Limb (tissue), 2 donors: ENCODE data around the gene SMTNL2.
"Not testable (repeated sequence)": the region's sequence is repeated elsewhere in the genome, so short reads cannot be mapped to it uniquely, and the experiment has no call there.

ENCODE experiments used
- DNase-seq, 2 donors: peaks; one replicate each; pipeline ENCODE4 v3.0.0-alpha.2; 2016; ENCODE audit errors: extremely low spot score in 2 of 2

The SMTNL2 gene

GRCh38 chr17:4632581-4632920 lies 48.2 kb downstream of the SMTNL2 start:
- DNase-seq = no peak

- no peak for DNase-seq
These were observed 49.3 kb downstream of the SMTNL2 start for GRCh38 chr17:4633643-4634042.

GRCh38 chr17:4634976-4635375 lies 50.6 kb downstream of the SMTNL2 start:
- DNase-seq = no peak

GRCh38 chr17:4635823-4636375 lies 51.6 kb downstream of the SMTNL2 start:
- no peak for DNase-seq

DNA sequence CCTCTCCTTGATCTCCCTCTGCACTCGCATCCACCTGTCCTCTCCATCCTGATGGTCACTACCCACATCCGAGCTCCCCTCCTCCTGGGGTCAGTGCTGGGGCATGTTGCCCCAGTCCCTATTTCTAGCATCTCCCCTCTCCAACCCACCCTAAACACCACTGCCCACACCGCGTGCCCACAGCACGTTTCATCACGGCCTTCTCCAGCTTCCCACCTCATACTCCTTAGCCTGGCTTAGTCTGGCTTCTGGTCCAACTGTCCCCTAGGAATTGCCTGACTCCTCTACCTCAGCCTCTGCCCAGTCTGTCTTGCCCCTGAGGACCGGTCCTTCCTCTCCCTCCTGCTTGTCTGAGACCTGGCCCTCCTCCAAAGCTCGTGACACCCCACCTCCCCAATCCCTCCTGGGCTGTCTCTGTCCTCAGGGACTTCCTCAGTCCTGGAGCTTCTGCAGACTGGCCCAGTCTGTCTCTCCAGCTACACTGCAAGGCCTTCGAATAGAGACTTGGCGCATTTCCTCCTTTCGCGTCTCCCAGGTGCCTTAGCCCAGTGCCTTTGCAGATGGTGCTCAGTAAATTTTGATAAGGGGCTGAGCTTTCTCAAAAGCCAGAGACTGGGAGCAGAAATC lies 52.3 kb downstream of the SMTNL2 start:
- DNase-seq = no peak

DNA sequence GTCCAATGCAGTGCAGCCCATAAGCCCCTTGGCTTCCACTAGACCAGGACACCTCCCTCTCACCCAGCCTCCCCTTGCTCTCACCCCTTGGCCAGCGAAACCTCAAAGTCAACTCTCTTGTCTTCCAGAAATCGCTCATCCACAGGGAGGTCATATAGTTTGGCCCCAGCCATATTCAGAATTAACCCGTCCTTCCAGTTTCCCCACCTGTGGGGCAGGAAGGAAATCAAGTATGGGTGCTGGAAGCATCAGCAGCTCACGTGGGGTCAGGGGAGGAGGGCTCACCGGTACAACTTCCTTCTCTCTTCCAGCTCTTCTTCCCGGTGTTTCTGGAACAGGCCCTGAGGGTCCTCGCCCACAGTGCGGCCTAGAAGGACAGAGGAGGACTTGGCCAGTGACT lies 54.4 kb downstream of the SMTNL2 start:
- DNase-seq = not testable (repeated sequence)

- DNase-seq = not testable (repeated sequence)
These were observed 55.2 kb downstream of the SMTNL2 start for GRCh38 chr17:4639301-4640059.

GRCh38 chr17:4640569-4641188 lies 56.4 kb downstream of the SMTNL2 start:
- not testable (repeated sequence) for DNase-seq

- DNase-seq = no peak
These were observed 57.2 kb downstream of the SMTNL2 start, which contains the start of gene ALOX15 for GRCh38 chr17:4641297-4642195. TSS of gene ALOX15 (minus strand) at chr17:4641678. CDS start at chr17:4641651, 27 bp downstream.

GRCh38 chr17:4642286-4642685 lies 58.0 kb downstream of the SMTNL2 start:
- DNase-seq = no peak

DNA sequence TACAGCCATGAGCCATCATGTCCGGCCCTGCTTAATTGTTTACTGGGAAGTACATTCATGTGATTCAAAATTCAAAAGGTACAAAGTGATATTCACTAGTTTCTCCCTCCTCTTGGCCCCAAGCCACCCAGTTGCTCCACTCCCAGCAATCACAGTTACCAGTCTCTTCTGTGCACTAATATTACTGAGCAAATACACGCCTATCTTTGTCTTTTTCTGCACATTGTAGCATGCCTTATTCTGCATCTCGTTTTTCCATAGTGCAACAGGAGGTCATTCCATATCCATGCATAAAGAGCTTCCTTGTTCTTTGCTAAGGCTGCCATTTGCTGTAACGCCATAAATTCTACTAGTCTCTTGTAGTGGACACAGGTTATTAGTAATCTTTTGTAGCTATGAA lies 59.3 kb downstream of the SMTNL2 start:
- DNase-seq = no peak

DNA sequence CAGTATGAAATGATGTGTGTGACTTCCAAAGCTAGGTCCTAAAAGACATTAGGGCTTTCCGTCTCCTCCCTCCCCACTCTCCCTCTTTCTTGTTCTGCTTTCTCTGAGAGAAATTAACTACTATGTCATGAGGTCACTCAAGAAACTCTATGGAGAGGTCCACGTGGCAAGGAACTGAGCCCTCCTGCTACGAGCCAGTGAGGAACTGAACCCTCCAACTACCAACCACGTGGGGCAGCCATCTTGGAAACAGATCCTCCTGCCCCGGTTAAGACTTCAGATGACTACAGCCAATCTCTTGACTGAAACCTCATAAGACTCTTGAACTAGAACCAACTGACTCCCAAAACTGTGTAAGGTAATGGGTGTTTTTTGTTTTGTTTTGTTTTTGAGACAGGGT lies 61.3 kb downstream of the SMTNL2 start:
- DNase-seq = no peak

GRCh38 chr17:4648741-4649140 lies 64.4 kb downstream of the SMTNL2 start:
- no peak for DNase-seq

DNA sequence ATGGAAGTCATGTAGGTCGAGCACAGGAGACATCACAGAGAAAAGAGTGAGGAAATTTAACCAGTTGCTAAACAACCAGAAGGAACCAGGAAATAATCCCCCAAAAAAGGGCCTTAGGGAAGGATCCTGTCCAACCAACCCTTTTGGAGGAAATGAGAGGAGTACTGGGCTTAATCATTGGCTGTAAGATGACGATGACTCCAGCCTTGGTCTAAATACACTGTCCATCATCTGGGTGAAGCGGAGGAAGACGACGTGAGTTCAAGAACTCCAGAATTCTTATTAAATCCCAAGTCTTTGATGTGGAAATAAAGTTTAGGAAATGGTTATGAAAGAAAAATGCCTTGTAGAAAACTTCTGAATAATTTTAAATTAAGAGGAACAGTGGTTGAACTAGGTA lies 68.7 kb downstream of the SMTNL2 start:
- DNase-seq = no peak

DNA sequence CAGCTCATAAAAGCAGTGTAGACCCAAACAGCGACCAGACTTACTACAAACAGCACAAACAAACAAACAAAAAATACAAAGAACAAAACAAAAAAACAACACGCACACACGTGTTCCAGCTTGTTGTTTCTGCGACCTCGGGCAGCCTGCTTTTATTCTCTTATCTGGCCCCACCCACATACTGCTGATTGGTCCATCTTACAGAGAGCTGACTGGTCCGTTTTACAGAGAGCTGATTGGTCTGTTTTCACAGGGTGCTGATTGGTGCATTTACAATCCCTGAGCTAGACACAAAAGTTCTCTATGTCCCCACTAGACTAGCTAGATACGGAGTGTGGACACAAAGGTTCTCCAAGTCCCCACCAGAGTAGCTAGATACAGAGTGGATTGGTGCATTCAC lies 71.6 kb downstream of the SMTNL2 start:
- not testable (repeated sequence) for DNase-seq

- DNase-seq = no peak
These were observed 73.3 kb downstream of the SMTNL2 start for GRCh38 chr17:4657678-4658077.
